Breast epithelium (tissue), 4 donors: Measurements from ENCODE around the gene NEGR1. TPM values are rescaled to one million over a fixed set of nuclear protein-coding genes. Genes with fewer than 3 reads are reported as not detected.

ENCODE experiments used
- DNase-seq, 2 donors: peaks; one replicate each; pipeline ENCODE4 v3.0.0-alpha.2; 2019; ENCODE audit warnings: low spot score in 2 of 2
- H3K27ac ChIP-seq, 2 donors: fragments of 200-600 bp; sonication (generic) in 1 of 2; one replicate each; pipeline ENCODE4 v1.5.1; 2016 to 2019; ENCODE audit warnings: mild to moderate bottlenecking in 1 of 2
- H3K27me3 ChIP-seq, 2 donors: fragments of 200-600 bp; sonication (generic) in 1 of 2; one replicate each; pipeline versions ENCODE4 v1.5.1 to v1.6.0; 2017 to 2019; ENCODE audit warnings: control low read depth in 1 of 2, mild to moderate bottlenecking in 1 of 2
- H3K36me3 ChIP-seq: fragments of 200-600 bp; one replicate; pipeline ENCODE4 v1.5.1; 2019
- H3K4me1 ChIP-seq, 2 donors: fragments of 200-600 bp; sonication (generic); one replicate each; pipeline ENCODE4 v1.5.1; 2016 to 2019; ENCODE audit warnings: control low read depth in 1 of 2
- H3K4me3 ChIP-seq, 3 donors: fragments of 200-600 bp; sonication (generic); 1 replicate in 2 of 3; 2 replicates in 1 of 3; pipeline ENCODE4 v1.5.1; 2016 to 2019; ENCODE audit warnings: mild to moderate bottlenecking in 3 of 3, moderate library complexity in 2 of 3
- H3K9me3 ChIP-seq, 2 donors: fragments of 200-600 bp; sonication (generic) in 1 of 2; one replicate each; pipeline ENCODE4 v1.5.1; 2016 to 2019; ENCODE audit warnings: control low read depth in 1 of 2
- CTCF ChIP-seq, 3 donors: fragments of 450-650 bp; IDR thresholded peaks; one replicate each; pipeline ENCODE4 v1.5.1; 2016 to 2017; ENCODE audit warnings: antibody characterized with exemption in 3 of 3, mild to moderate bottlenecking in 3 of 3, moderate library complexity in 3 of 3
- POLR2A ChIP-seq: fragments of 450-650 bp; IDR thresholded peaks from one replicate; pipeline ENCODE4 v1.6.1; 2016; ENCODE audit warnings: antibody characterized with exemption, mild to moderate bottlenecking, moderate library complexity
- POLR2AphosphoS5 ChIP-seq, 3 donors: sonication (generic); formaldehyde crosslinking; IDR thresholded peaks; one replicate each; pipeline ENCODE4 v1.6.1; 2017; ENCODE audit warnings: antibody characterized with exemption in 3 of 3
- intact Hi-C: fragments of 100-400 bp; cut with DNase I; formaldehyde crosslinking; loops from one replicate; pipeline ENCODE4 v1.15.1; 2023; ENCODE audit warnings: low total_unique reads
- total RNA-seq, 3 donors: library from RNA; depleted of rRNA; stranded (reverse); fragments of >200 nt; gene quantifications; one replicate each; pipeline ENCODE4 v1.1.0, GENCODE V29; 2016

Gene NEGR1
- total RNA-seq, 3 donors from 2014 or later = 5.6 to 33.3 (median 7.9) TPM

DNA sequence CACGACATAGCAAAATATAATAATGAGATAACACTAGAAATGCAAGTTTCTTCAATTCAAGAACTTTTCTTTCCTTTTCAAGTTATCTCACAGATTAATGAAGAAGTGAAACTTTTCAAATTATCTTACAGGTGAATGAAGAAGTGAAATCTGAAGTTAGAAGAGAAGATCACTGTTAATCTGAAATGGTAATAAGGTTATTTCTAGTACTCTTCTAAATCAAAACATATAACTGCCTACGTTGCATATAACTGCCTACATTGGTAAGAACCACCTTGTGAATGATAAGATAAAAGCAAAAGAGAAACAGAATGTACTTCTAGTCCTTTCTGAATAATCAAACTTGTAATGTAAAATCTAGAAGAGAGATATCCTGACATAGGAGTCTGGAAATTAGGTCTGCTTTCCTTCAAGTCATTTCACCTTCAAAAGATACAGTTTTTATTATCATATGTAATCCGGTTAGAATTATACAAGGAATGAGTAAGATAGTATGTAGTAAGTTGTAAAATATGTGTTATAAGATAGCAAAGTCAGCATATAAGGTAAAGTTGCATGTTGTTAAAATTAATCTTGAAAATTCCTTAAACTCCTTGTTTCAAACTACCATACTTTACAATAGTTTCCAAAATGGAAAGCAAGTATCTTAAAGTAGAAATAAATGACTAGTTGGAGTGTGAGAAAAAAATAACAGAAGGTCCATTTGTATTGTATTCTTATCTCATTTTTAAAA, 679.1 kb downstream of the NEGR1 start:
- Histone ChIP-seq H3K4me1 (no peaks in the 10 kb centered on the region), H3K4me3 (no peak overlapping the region), H3K27ac (no peak overlapping the region), H3K36me3 (no peaks in the 10 kb centered on the region), H3K9me3 (no peaks in the 10 kb centered on the region), H3K27me3 (no peaks in the 10 kb centered on the region)
- intact Hi-C loops = no loop called here
- no peak for DNase-seq
- TF ChIP-seq CTCF (IDR thresholded peaks at IDR 0.05) (no peak), POLR2AphosphoS5 (IDR thresholded peaks at IDR 0.05) (no peak), POLR2A (no peak)

GRCh38 chr1:71600023-71600422, 682.3 kb downstream of the NEGR1 start:
- intact Hi-C loops = no loop called here
- Histone ChIP-seq H3K9me3 (no peaks in the 10 kb centered on the region), H3K27me3 (no peaks in the 10 kb centered on the region), H3K36me3 (no peaks in the 10 kb centered on the region), H3K27ac (no peak overlapping the region), H3K4me1 (no peaks in the 10 kb centered on the region), H3K4me3 (no peak overlapping the region)
- DNase-seq = no peak
- TF ChIP-seq CTCF (IDR thresholded peaks at IDR 0.05) = no peak
- TF ChIP-seq POLR2A = no peak
- TF ChIP-seq POLR2AphosphoS5 (IDR thresholded peaks at IDR 0.05) = no peak

GRCh38 chr1:71599306-71599705, 683.0 kb downstream of the NEGR1 start:
- Histone ChIP-seq H3K36me3 (no peaks in the 10 kb centered on the region), H3K9me3 (no peaks in the 10 kb centered on the region), H3K27ac (no peak overlapping the region), H3K4me3 (no peak overlapping the region), H3K27me3 (no peaks in the 10 kb centered on the region), H3K4me1 (no peaks in the 10 kb centered on the region)
- TF ChIP-seq CTCF (IDR thresholded peaks at IDR 0.05) (no peak), POLR2AphosphoS5 (IDR thresholded peaks at IDR 0.05) (no peak), POLR2A (no peak)
- intact Hi-C loops = no loop called here
- no peak for DNase-seq

- H3K4me3 ChIP-seq = no peak overlapping the region
- intact Hi-C loops = no loop called here
Observed at GRCh38 chr1:71593523-71593922, 688.8 kb downstream of the NEGR1 start.

More at GRCh38 chr1:71593523-71593922, 688.8 kb downstream of the NEGR1 start:
- DNase-seq = no peak
- Histone ChIP-seq H3K4me1 (no peaks in the 10 kb centered on the region), H3K27ac (no peak overlapping the region), H3K27me3 (no peaks in the 10 kb centered on the region), H3K9me3 (no peaks in the 10 kb centered on the region), H3K36me3 (no peaks in the 10 kb centered on the region)
- TF ChIP-seq POLR2A = no peak
- no peak for TF ChIP-seq POLR2AphosphoS5 (IDR thresholded peaks at IDR 0.05)
- no peak for TF ChIP-seq CTCF (IDR thresholded peaks at IDR 0.05)
